Activated CD4-positive, alpha-beta T cell treated with anti-CD3 and anti-CD28 coated beads for 4 hours (primary cell): Measurements from ENCODE around the gene NUBPL.
"Not testable (repeated sequence)": the region's sequence is repeated elsewhere in the genome, so short reads cannot be mapped to it uniquely, and the experiment has no call there.

Experiments
- DNase-seq, 2 donors: peaks; one replicate each; pipeline ENCODE4 v3.0.0-alpha.2; 2020

Gene NUBPL

GRCh38 chr14:31825459-31825858 is 264.3 kb downstream of the NUBPL start:
- no peak for DNase-seq

- no peak for DNase-seq
Measured at GRCh38 chr14:31827325-31827724, 266.1 kb downstream of the NUBPL start.

- DNase-seq, result no peak
Measured at GRCh38 chr14:31828946-31829868, 268.0 kb downstream of the NUBPL start.

GRCh38 chr14:31834616-31835015 is 273.4 kb downstream of the NUBPL start:
- DNase-seq, result no peak

GRCh38 chr14:31835049-31835448 is 273.8 kb downstream of the NUBPL start:
- no peak for DNase-seq

GRCh38 chr14:31837031-31837430 is 275.8 kb downstream of the NUBPL start:
- no peak for DNase-seq

- no peak for DNase-seq
Measured at GRCh38 chr14:31842899-31843298, 281.7 kb downstream of the NUBPL start.

- no peak for DNase-seq
Measured at GRCh38 chr14:31843361-31844091, 282.3 kb downstream of the NUBPL start.

GRCh38 chr14:31854508-31855075 is 293.4 kb downstream of the NUBPL start:
- no peak for DNase-seq

GRCh38 chr14:31855262-31855661 is 294.1 kb downstream of the NUBPL start:
- DNase-seq, result no peak

GRCh38 chr14:31856003-31856402 is 294.8 kb downstream of the NUBPL start:
- DNase-seq, result not testable (repeated sequence)

GRCh38 chr14:31858868-31859267 is 297.7 kb downstream of the NUBPL start:
- DNase-seq, result no peak

- no peak for DNase-seq
Measured at GRCh38 chr14:31864937-31865855, 304.0 kb downstream of the NUBPL start.

- no peak for DNase-seq
Measured at GRCh38 chr14:31867570-31867969, 306.4 kb downstream of the NUBPL start.

- DNase-seq, result not testable (repeated sequence)
Measured at GRCh38 chr14:31868096-31868495, 306.9 kb downstream of the NUBPL start.

GRCh38 chr14:31876741-31877140 is 315.5 kb downstream of the NUBPL start:
- DNase-seq, result no peak

- no peak for DNase-seq
Measured at GRCh38 chr14:31877255-31877798, 316.1 kb downstream of the NUBPL start.

GRCh38 chr14:31879661-31880348 is 318.6 kb downstream of the NUBPL start:
- no peak for DNase-seq

- DNase-seq, result no peak
Measured at GRCh38 chr14:31880935-31881334, 319.7 kb downstream of the NUBPL start.

- DNase-seq, result no peak
Measured at GRCh38 chr14:31881531-31882310, 320.5 kb downstream of the NUBPL start.

- DNase-seq, result no peak
Measured at GRCh38 chr14:31884238-31884637, 323.0 kb downstream of the NUBPL start.
